ENCODE results near the gene SLC13A3. TPM values are rescaled to one million over a fixed set of nuclear protein-coding genes. Genes with fewer than 3 reads are reported as not detected.

The SLC13A3 gene
- total RNA-seq, 1 experiment from 2014 or later, result 1.3 TPM

GRCh38 chr20:46600286-46600752 is 50.9 kb downstream of the SLC13A3 start:
- Histone ChIP-seq H3K27me3 (replicated peaks; ENCODE audit: insufficient read depth, low read depth, low read length, poor library complexity) (no peaks in the 10 kb centered on the region), H3K4me3 (ENCODE audit: low read depth, low read length, poor library complexity, severe bottlenecking) (no peak overlapping the region), H3K9me3 (ENCODE audit: low read depth, low read length, poor library complexity, severe bottlenecking) (no peaks in the 10 kb centered on the region), H3K27ac (ENCODE audit: low read depth, low read length, poor library complexity, severe bottlenecking) (no peak overlapping the region), H3K4me1 (ENCODE audit: insufficient read depth, low read length, poor library complexity, severe bottlenecking) (no peaks in the 10 kb centered on the region), H3K36me3 (ENCODE audit: insufficient read depth, low read length, poor library complexity, severe bottlenecking) (no peaks in the 10 kb centered on the region)
- DNase-seq (ENCODE audit: low spot score), result no peak
- intact Hi-C loops (cut with micrococcal nuclease; ENCODE audit: unreplicated experiment), result no loop called here
- no TSS peak for BruUV-seq (replicated peaks)
- POLR2A ChIA-PET (ENCODE audit: low non-redundant PET), result no interaction called here
- TF ChIP-seq EZH2 (IDR thresholded peaks at IDR 0.05; ENCODE audit: borderline replicate concordance, low read depth, low read length, poor library complexity, severe bottlenecking) (no peak), CTCF (conservative IDR thresholded peaks at IDR 0.05; ENCODE audit: low read depth, low read length) (no peak)
- CTCF ChIA-PET, result no interaction called here

GRCh38 chr20:46599227-46599987 is 51.9 kb downstream of the SLC13A3 start:
- H3K27ac ChIP-seq (ENCODE audit: low read depth, low read length, poor library complexity, severe bottlenecking), result no peak overlapping the region
- BruUV-seq (replicated peaks), result no TSS peak
- H3K27me3 ChIP-seq (replicated peaks; ENCODE audit: insufficient read depth, low read depth, low read length, poor library complexity), result no peaks in the 10 kb centered on the region
- DNase-seq (ENCODE audit: low spot score), result no peak
- H3K36me3 ChIP-seq (ENCODE audit: insufficient read depth, low read length, poor library complexity, severe bottlenecking), result no peaks in the 10 kb centered on the region
- no peaks in the 10 kb centered on the region for H3K9me3 ChIP-seq (ENCODE audit: low read depth, low read length, poor library complexity, severe bottlenecking)
- no peak for TF ChIP-seq CTCF (conservative IDR thresholded peaks at IDR 0.05; ENCODE audit: low read depth, low read length)
- no peak for TF ChIP-seq EZH2 (IDR thresholded peaks at IDR 0.05; ENCODE audit: borderline replicate concordance, low read depth, low read length, poor library complexity, severe bottlenecking)
- intact Hi-C loops (cut with micrococcal nuclease; ENCODE audit: unreplicated experiment), result no loop called here
- ChIA-PET CTCF (no interaction called here), POLR2A (ENCODE audit: low non-redundant PET) (no interaction called here)
- H3K4me3 ChIP-seq (ENCODE audit: low read depth, low read length, poor library complexity, severe bottlenecking), result no peak overlapping the region
- H3K4me1 ChIP-seq (ENCODE audit: insufficient read depth, low read length, poor library complexity, severe bottlenecking), result no peaks in the 10 kb centered on the region

GRCh38 chr20:46595933-46596332 is 55.3 kb downstream of the SLC13A3 start:
- DNase-seq (ENCODE audit: low spot score), result no peak
- BruUV-seq (replicated peaks), result no TSS peak
- ChIA-PET POLR2A (ENCODE audit: low non-redundant PET) (no interaction called here), CTCF (no interaction called here)
- H3K27ac ChIP-seq (ENCODE audit: low read depth, low read length, poor library complexity, severe bottlenecking), result no peak overlapping the region
- H3K4me1 ChIP-seq (ENCODE audit: insufficient read depth, low read length, poor library complexity, severe bottlenecking), result no peaks in the 10 kb centered on the region
- H3K4me3 ChIP-seq (ENCODE audit: low read depth, low read length, poor library complexity, severe bottlenecking), result no peak overlapping the region
- H3K9me3 ChIP-seq (ENCODE audit: low read depth, low read length, poor library complexity, severe bottlenecking), result no peaks in the 10 kb centered on the region
- intact Hi-C loops (cut with micrococcal nuclease; ENCODE audit: unreplicated experiment), result no loop called here
- H3K27me3 ChIP-seq (replicated peaks; ENCODE audit: insufficient read depth, low read depth, low read length, poor library complexity), result no peaks in the 10 kb centered on the region
- H3K36me3 ChIP-seq (ENCODE audit: insufficient read depth, low read length, poor library complexity, severe bottlenecking), result no peaks in the 10 kb centered on the region
- no peak for TF ChIP-seq EZH2 (IDR thresholded peaks at IDR 0.05; ENCODE audit: borderline replicate concordance, low read depth, low read length, poor library complexity, severe bottlenecking)
- TF ChIP-seq CTCF (conservative IDR thresholded peaks at IDR 0.05; ENCODE audit: low read depth, low read length), result no peak
